Osteocyte (in vitro differentiated cells): ENCODE data around the gene ESR1. TPM values are rescaled to one million over a fixed set of nuclear protein-coding genes. Genes with fewer than 3 reads are reported as not detected.
"Not testable (repeated sequence)": the region's sequence is repeated elsewhere in the genome, so short reads cannot be mapped to it uniquely, and the experiment has no call there.

Source experiments
- DNase-seq: peaks from one replicate; pipeline ENCODE4 v3.0.0; 2021; ENCODE audit warnings: mixed read lengths; ENCODE audit not compliant: unreplicated experiment; ENCODE audit errors: extremely low spot score
- H3K27ac Mint-ChIP-seq: one replicate; pipeline ENCODE4 v1.8.0; 2021; ENCODE audit warnings: mild to moderate bottlenecking, mixed read lengths; ENCODE audit not compliant: unreplicated experiment
- H3K27me3 Mint-ChIP-seq: one replicate; pipeline ENCODE4 v1.8.0; 2021; ENCODE audit warnings: mixed read lengths; ENCODE audit not compliant: unreplicated experiment
- H3K36me3 Mint-ChIP-seq: one replicate; pipeline ENCODE4 v1.8.0; 2021; ENCODE audit warnings: mixed read lengths; ENCODE audit not compliant: unreplicated experiment
- H3K4me1 Mint-ChIP-seq: one replicate; pipeline ENCODE4 v1.8.0; 2021; ENCODE audit warnings: mixed read lengths; ENCODE audit not compliant: unreplicated experiment
- H3K4me3 Mint-ChIP-seq: one replicate; pipeline ENCODE4 v1.8.0; 2021; ENCODE audit warnings: mild to moderate bottlenecking, moderate library complexity, mixed read lengths; ENCODE audit not compliant: unreplicated experiment
- H3K9me3 Mint-ChIP-seq: one replicate; pipeline ENCODE4 v1.8.0; 2021; ENCODE audit warnings: mixed read lengths; ENCODE audit not compliant: unreplicated experiment
- CTCF ChIP-seq: fragments of 200-600 bp; sonication (generic); IDR thresholded peaks from 2 replicates; pipeline ENCODE4 v1.5.0; 2021; ENCODE audit warnings: antibody characterized with exemption, mild to moderate bottlenecking, moderate library complexity
- total RNA-seq: library from RNA; stranded (reverse); gene quantifications from 2 replicates; pipeline ENCODE4 v1.2.1, GENCODE V29; 2021

Gene ESR1
- total RNA-seq, 1 donor from 2014 or later = not detected

- DNase-seq = no peak
- Mint-ChIP-seq H3K27me3 (peaks cover 7% of the 10 kb centered on the region), H3K4me3 (no peak overlapping the region), H3K4me1 (no peaks in the 10 kb centered on the region), H3K9me3 (peaks cover 11% of the 10 kb centered on the region), H3K36me3 (no peaks in the 10 kb centered on the region), H3K27ac (no peak overlapping the region)
- TF ChIP-seq CTCF = no peak
Measured at GRCh38 chr6:152026291-152026690, 218.8 kb downstream of the ESR1 start.

GRCh38 chr6:152026744-152027143, 219.3 kb downstream of the ESR1 start:
- not testable (repeated sequence) for H3K4me3 Mint-ChIP-seq, H3K27ac Mint-ChIP-seq, H3K36me3 Mint-ChIP-seq, H3K4me1 Mint-ChIP-seq, DNase-seq, H3K27me3 Mint-ChIP-seq
- peaks cover 11% of the 10 kb centered on the region for H3K9me3 Mint-ChIP-seq

- H3K36me3 Mint-ChIP-seq, DNase-seq, H3K4me3 Mint-ChIP-seq, H3K27me3 Mint-ChIP-seq, H3K9me3 Mint-ChIP-seq, H3K27ac Mint-ChIP-seq, H3K4me1 Mint-ChIP-seq: not testable (repeated sequence)
Measured at GRCh38 chr6:152033765-152034164, 226.3 kb downstream of the ESR1 start.

GRCh38 chr6:152034631-152035030, 227.1 kb downstream of the ESR1 start:
- H3K27me3 Mint-ChIP-seq = peaks cover 3% of the 10 kb centered on the region
- no peak for DNase-seq
- no peak for TF ChIP-seq CTCF
- no peak overlapping the region for H3K4me3 Mint-ChIP-seq
- no peak overlapping the region for H3K27ac Mint-ChIP-seq
- H3K4me1 Mint-ChIP-seq = no peaks in the 10 kb centered on the region
- peaks cover 4% of the 10 kb centered on the region for H3K9me3 Mint-ChIP-seq
- peaks cover 2% of the 10 kb centered on the region for H3K36me3 Mint-ChIP-seq

GRCh38 chr6:152046118-152046517, 238.6 kb downstream of the ESR1 start:
- Mint-ChIP-seq H3K4me3 (no peak overlapping the region), H3K9me3 (no peaks in the 10 kb centered on the region), H3K36me3 (no peaks in the 10 kb centered on the region), H3K4me1 (no peaks in the 10 kb centered on the region), H3K27ac (no peak overlapping the region), H3K27me3 (peaks cover 7% of the 10 kb centered on the region)
- no peak for DNase-seq
- TF ChIP-seq CTCF = no peak

- no peaks in the 10 kb centered on the region for H3K36me3 Mint-ChIP-seq
- no peak for TF ChIP-seq CTCF
- peaks cover 11% of the 10 kb centered on the region for H3K27me3 Mint-ChIP-seq
- no peak overlapping the region for H3K27ac Mint-ChIP-seq
- no peak overlapping the region for H3K4me3 Mint-ChIP-seq
- no peaks in the 10 kb centered on the region for H3K9me3 Mint-ChIP-seq
- no peak for DNase-seq
- H3K4me1 Mint-ChIP-seq = no peaks in the 10 kb centered on the region
Measured at GRCh38 chr6:152048921-152049320, 241.4 kb downstream of the ESR1 start.
